K562 treated with DMSO at 1 percent for 12 hours (cell line): ENCODE data around the gene DUOXA1. TPM values are rescaled to one million over a fixed set of nuclear protein-coding genes. Genes with fewer than 3 reads are reported as not detected.

Experiments used
- total RNA-seq: library from RNA; unstranded; fragments of 300-600 nt; gene quantifications from 2 replicates; pipeline ENCODE4 v1.2.3, GENCODE V29; 2022; ENCODE audit not compliant: insufficient read depth

DUOXA1 gene, protein sequence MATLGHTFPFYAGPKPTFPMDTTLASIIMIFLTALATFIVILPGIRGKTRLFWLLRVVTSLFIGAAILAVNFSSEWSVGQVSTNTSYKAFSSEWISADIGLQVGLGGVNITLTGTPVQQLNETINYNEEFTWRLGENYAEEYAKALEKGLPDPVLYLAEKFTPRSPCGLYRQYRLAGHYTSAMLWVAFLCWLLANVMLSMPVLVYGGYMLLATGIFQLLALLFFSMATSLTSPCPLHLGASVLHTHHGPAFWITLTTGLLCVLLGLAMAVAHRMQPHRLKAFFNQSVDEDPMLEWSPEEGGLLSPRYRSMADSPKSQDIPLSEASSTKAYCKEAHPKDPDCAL
- total RNA-seq: not detected in 2 replicates

DNA sequence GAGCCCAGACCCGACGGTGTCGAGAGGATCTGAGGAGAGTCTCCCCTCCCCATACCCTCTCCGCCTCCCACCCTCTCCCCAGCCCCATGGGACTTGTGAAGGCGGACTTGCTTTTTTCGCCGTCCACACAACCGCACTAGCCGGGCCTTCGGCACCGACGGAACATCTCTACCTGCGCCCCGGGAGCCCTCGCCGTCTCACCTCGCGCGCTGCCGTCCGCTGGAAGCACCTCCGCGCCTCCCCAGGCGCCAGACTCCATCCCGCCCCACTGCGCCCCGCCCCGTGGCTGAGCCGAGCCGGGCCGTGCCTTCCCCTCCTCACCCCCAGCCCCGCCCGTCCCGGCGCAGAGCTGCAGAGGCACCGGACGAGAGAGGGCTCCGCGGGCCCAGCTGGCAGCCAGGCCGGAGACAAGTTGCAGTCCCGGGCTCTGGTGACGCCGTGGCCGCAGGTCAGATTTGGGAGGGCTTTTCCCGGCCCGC, at the start of gene DUOXA1, which contains the start of gene DUOX1:
TSS of gene DUOXA1 (minus strand) at position 229 of the 479 bp plus-strand sequence. CDS start 6,865 bp downstream, outside the sequence.
TSS of gene DUOX1 (plus strand) at position 344 of the 479 bp plus-strand sequence. CDS start 1,973 bp downstream, outside the sequence.

DNA sequence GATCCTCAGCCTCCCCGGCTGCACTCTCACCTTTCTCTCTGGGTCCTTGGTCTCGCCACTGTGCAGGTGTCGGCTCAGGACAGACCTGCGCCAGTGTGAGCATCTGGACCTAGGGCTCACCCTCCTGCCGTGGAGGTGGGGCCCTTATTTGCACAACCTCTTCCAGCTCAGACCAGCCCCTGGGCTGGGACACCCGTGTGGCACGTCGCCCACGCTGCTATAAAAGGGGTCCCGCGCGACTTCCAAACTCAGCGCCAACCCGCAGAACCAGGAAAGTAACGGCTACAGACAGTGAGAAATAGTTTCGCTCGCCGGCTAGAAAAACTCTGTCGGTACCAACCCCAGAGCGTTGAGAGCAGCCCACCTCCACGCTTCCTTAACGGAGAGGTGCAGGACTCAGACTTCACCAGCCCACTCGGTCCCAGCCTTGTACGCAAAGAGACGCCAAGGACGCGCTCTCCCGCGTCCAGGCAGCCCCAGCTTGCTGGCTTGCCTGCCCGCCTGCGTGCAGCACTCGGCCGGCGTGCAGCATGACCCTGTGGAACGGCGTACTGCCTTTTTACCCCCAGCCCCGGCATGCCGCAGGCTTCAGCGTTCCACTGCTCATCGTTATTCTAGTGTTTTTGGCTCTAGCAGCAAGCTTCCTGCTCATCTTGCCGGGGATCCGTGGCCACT, 15.5 kb downstream of the DUOXA1 start, which contains the start of the genes DUOX2 and DUOXA2:
TSS of gene DUOX2 (minus strand) at position 97 of the 675 bp plus-strand sequence. CDS start 761 bp downstream, outside the sequence.
TSS of gene DUOXA2 (plus strand) at position 251 of the 675 bp plus-strand sequence. CDS start at position 531, 280 bp downstream.

Other genes starting within 250 kb of the DUOXA1 start
- not detected in 2 replicates for gene TERB2, start 173.2 kb downstream of the DUOXA1 start, total RNA-seq
- 15.3 and 34.2 TPM in 2 replicates for gene SORD, start 106.7 kb downstream of the DUOXA1 start, total RNA-seq
- gene DUOX2, start 15.7 kb downstream of the DUOXA1 start, total RNA-seq: 0.11 TPM in 1 of 2 replicates, not detected in the other
- gene DUOXA2, start 15.6 kb downstream of the DUOXA1 start, total RNA-seq: not detected in 2 replicates
- not detected in 2 replicates for gene DUOX1, start 115 bp upstream of the DUOXA1 start, total RNA-seq
- 3.5 and 3.6 TPM in 2 replicates for gene SHF, start 58.1 kb upstream of the DUOXA1 start, total RNA-seq
- not detected in 2 replicates for gene SLC28A2, start 122.4 kb upstream of the DUOXA1 start, total RNA-seq
- gene GATM, start 248.7 kb upstream of the DUOXA1 start, total RNA-seq: 0.80 and 2.1 TPM in 2 replicates